Neural progenitor cell (in vitro differentiated cells): ENCODE data around the gene EIF4A3.

Experiments
- CTCF ChIP-seq: fragments of 200-600 bp; sonication (generic); IDR thresholded peaks from 2 replicates; pipeline ENCODE4 v1.5.1; 2017; ENCODE audit warnings: antibody characterized with exemption, mild to moderate bottlenecking
- EZH2phosphoT487 ChIP-seq: fragments of 200-600 bp; sonication (generic); IDR thresholded peaks from 2 replicates; pipeline ENCODE4 v1.6.1; 2017; ENCODE audit warnings: antibody characterized with exemption

GRCh38 chr17:80137131-80137530, 9.8 kb downstream of the EIF4A3 start:
- TF ChIP-seq CTCF (no peak), EZH2phosphoT487 (no peak)
